WTC11 (cell line): ENCODE results near the gene ZBTB22. TPM values are rescaled to one million over a fixed set of nuclear protein-coding genes. Genes with fewer than 3 reads are reported as not detected.

ENCODE experiments used
- ATAC-seq: fragments of 200-7000 bp; cut with Tn5 transposase; 2 replicates; pipeline ENCODE4 v1.10.0; 2021; ENCODE audit warnings: mild to moderate bottlenecking, moderate library complexity
- CTCF ChIA-PET: fragments of 300-600 bp; sonication (Branson Sonifier 250); formaldehyde crosslinking; loops from one replicate; lab custom pipeline; 2021; ENCODE audit warnings: antibody characterized with exemption; lab: Charles Lee
- POLR2A ChIA-PET: fragments of 350-600 bp; sonication (Branson Sonifier 250); formaldehyde crosslinking; loops from one replicate; lab custom pipeline; 2021; ENCODE audit warnings: antibody characterized with exemption; lab: Charles Lee
- DNase-seq: peaks from one replicate; pipeline ENCODE4 v3.0.0; 2021; ENCODE audit warnings: low spot score
- H3K27ac Mint-ChIP-seq: 2 replicates; pipeline ENCODE4 v1.8.0; 2021; ENCODE audit warnings: mixed read lengths
- H3K27me3 Mint-ChIP-seq: 2 replicates; pipeline ENCODE4 v1.8.0; 2021; ENCODE audit warnings: low read depth, mild to moderate bottlenecking, moderate library complexity, mixed read lengths
- H3K36me3 Mint-ChIP-seq: 2 replicates; pipeline ENCODE4 v1.8.0; 2021; ENCODE audit warnings: mixed read lengths
- H3K4me1 Mint-ChIP-seq: 2 replicates; pipeline ENCODE4 v1.8.0; 2022; ENCODE audit warnings: mixed read lengths
- H3K4me3 Mint-ChIP-seq: 2 replicates; pipeline ENCODE4 v1.8.0; 2021; ENCODE audit warnings: mild to moderate bottlenecking, moderate library complexity, mixed read lengths
- H3K9me3 Mint-ChIP-seq: 2 replicates; pipeline ENCODE4 v1.8.0; 2021; ENCODE audit warnings: mixed read lengths
- CREM ChIP-seq: sonication (generic); formaldehyde crosslinking; IDR thresholded peaks from 2 replicates; pipeline ENCODE4 v1.8.1; 2022; ENCODE audit warnings: mild to moderate bottlenecking, missing genetic modification reagents, moderate library complexity
- ELF4 ChIP-seq: sonication (generic); formaldehyde crosslinking; IDR thresholded peaks from 2 replicates; pipeline ENCODE4 v1.8.1; 2022; ENCODE audit warnings: low read depth, mild to moderate bottlenecking, moderate library complexity, missing genetic modification reagents
- ETV6 ChIP-seq: sonication (generic); formaldehyde crosslinking; IDR thresholded peaks from 2 replicates; pipeline ENCODE4 v1.8.1; 2022; ENCODE audit warnings: mild to moderate bottlenecking, missing genetic modification reagents
- GTF2I ChIP-seq: fragments of 250-450 bp; sonication (Bioruptor Pico); conservative IDR thresholded peaks from 2 replicates; pipeline ENCODE4 v1.4.0; 2021; ENCODE audit warnings: mild to moderate bottlenecking
- HMGA2 ChIP-seq: fragments of 250-450 bp; sonication (Bioruptor Pico); IDR thresholded peaks from 2 replicates; pipeline ENCODE4 v1.4.0; 2021; ENCODE audit warnings: mild to moderate bottlenecking, moderate library complexity
- NFE2L1 ChIP-seq: sonication (generic); formaldehyde crosslinking; IDR thresholded peaks from 2 replicates; pipeline ENCODE4 v1.8.1; 2023; ENCODE audit warnings: missing genetic modification reagents
- RORB ChIP-seq: fragments of 250-450 bp; sonication (Bioruptor Pico); IDR thresholded peaks from 2 replicates; pipeline ENCODE4 v1.9.0; 2021; ENCODE audit warnings: mild to moderate bottlenecking
- SMAD4 ChIP-seq: sonication (generic); formaldehyde crosslinking; IDR thresholded peaks from 2 replicates; pipeline ENCODE4 v1.8.0; 2022; ENCODE audit warnings: mild to moderate bottlenecking, missing genetic modification reagents
- TEAD4 ChIP-seq: sonication (generic); formaldehyde crosslinking; IDR thresholded peaks from 2 replicates; pipeline ENCODE4 v1.8.0; 2022; ENCODE audit warnings: mild to moderate bottlenecking, missing genetic modification reagents
- ZNF219 ChIP-seq: sonication (generic); formaldehyde crosslinking; IDR thresholded peaks from 2 replicates; pipeline ENCODE4 v1.8.0; 2023; ENCODE audit warnings: missing genetic modification reagents, mild to moderate bottlenecking, borderline replicate concordance
- ZNF317 ChIP-seq: sonication (generic); formaldehyde crosslinking; IDR thresholded peaks from 2 replicates; pipeline ENCODE4 v1.8.1; 2023; ENCODE audit warnings: low read depth, mild to moderate bottlenecking, moderate library complexity, missing genetic modification reagents, borderline replicate concordance
- ZNF671 ChIP-seq: fragments of 250-450 bp; sonication (Bioruptor Pico); IDR thresholded peaks from 2 replicates; pipeline ENCODE4 v1.8.0; 2021; ENCODE audit warnings: mild to moderate bottlenecking
- total RNA-seq: library from RNA; stranded (reverse); gene quantifications from 3 replicates; pipeline ENCODE4 v1.2.3, GENCODE V29; 2021
- TF ChIP-seq, protein P1 (sequence below): fragments of 250-450 bp; sonication (Bioruptor Pico); conservative IDR thresholded peaks from 2 replicates; pipeline ENCODE4 v1.9.0; 2021; ENCODE audit warnings: mild to moderate bottlenecking
- TF ChIP-seq, protein P2 (sequence below): sonication (generic); formaldehyde crosslinking; IDR thresholded peaks from 2 replicates; pipeline ENCODE4 v1.8.1; 2022; ENCODE audit warnings: low read depth, missing genetic modification reagents, borderline replicate concordance
- TF ChIP-seq, protein P3 (sequence below): sonication (generic); formaldehyde crosslinking; IDR thresholded peaks from 2 replicates; pipeline ENCODE4 v1.8.0; 2022; ENCODE audit warnings: mild to moderate bottlenecking, missing genetic modification reagents
- TF ChIP-seq, protein P4 (sequence below): sonication (generic); formaldehyde crosslinking; IDR thresholded peaks from 2 replicates; pipeline ENCODE4 v1.8.1; 2023; ENCODE audit warnings: mild to moderate bottlenecking, moderate library complexity, missing genetic modification reagents
- TF ChIP-seq, protein P5 (sequence below): sonication (generic); formaldehyde crosslinking; IDR thresholded peaks from 2 replicates; pipeline ENCODE4 v1.8.0; 2022; ENCODE audit warnings: mild to moderate bottlenecking, missing genetic modification reagents
- TF ChIP-seq, protein P6 (sequence below): fragments of 250-450 bp; sonication (Bioruptor Pico); IDR thresholded peaks from 2 replicates; pipeline ENCODE4 v1.9.0; 2021; ENCODE audit warnings: mild to moderate bottlenecking

Gene ZBTB22
- total RNA-seq, 1 experiment from 2014 or later, result 11.6 TPM

DNA sequence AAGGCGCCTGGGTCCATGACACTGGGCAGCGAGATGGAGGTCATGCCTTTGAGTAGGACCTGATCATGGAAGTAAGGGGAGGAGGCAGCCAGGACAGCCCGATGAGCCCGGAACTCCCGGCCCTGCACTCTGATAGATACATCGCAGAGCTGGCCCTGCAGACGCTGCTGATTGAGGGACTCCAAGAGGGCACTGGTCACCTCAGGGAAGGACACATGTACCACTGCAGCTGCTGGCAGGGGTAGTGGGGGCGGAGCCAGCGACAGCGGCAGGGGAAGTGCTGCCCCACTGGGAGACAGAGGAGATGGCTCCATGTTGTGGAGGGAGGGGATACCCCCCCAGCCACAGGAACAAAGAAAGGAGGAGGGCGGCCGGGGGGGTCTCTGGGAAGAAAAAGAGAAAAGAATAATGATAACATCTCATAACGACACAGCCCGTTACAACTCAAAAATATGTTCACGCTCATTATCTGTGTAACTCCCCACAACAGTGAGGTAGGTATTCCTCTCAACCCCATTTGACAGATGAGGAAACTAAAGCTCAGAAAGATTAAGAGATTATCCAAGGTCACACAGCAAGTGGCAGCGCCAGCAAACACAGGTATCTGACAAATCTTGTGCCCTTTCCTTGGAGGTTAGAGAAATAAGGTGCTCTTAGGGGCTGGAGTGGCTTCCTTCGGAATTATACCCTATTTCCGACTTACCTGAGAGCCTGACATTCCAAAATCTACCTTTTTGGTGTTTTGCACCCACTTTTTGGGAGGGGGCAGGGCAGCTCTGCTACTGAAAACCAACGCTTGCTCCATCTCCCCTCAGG, 733 bp downstream of the ZBTB22 start:
- Mint-ChIP-seq H3K27me3 (no peaks in the 10 kb centered on the region; the same call in 1 of the 2 replicates), H3K27ac (peak overlapping the region; percentile 91), H3K9me3 (no peaks in the 10 kb centered on the region), H3K4me1 (peaks cover 65% of the 10 kb centered on the region), H3K36me3 (peaks cover 21% of the 10 kb centered on the region), H3K4me3 (peak overlapping the region; percentile 71)
- no peak for DNase-seq
- CTCF ChIA-PET, result interaction anchor here (0.9 to 2.5 kb wide), 11 partner anchors 17 to 1168 kb away, joined by 3 to 16 read pairs (median 5); partner anchors contain the start of genes B3GALT4, CUTA, PFDN6 and RPS18
- ATAC-seq, result no peak
- POLR2A ChIA-PET, result interaction anchor here (1.0 to 1.9 kb wide), 3 partner anchors 28 to 133 kb away, joined by 3 to 8 read pairs (median 6); no protein-coding TSS in a partner anchor
- TF ChIP-seq HMGA2, result no peak
- no peak for TF ChIP-seq ZNF671
- no peak for TF ChIP-seq ELF4 (CRISPR knock-in tag)
- TF ChIP-seq NFE2L1 (CRISPR knock-in tag), result no peak
- TF ChIP-seq GTF2I (CRISPR knock-in tag), result no peak
- no peak for TF ChIP-seq ZNF317 (CRISPR knock-in tag)
- TF ChIP-seq ZNF219 (CRISPR knock-in tag), result no peak
- no peak for TF ChIP-seq RORB
- no peak for TF ChIP-seq CREM (CRISPR knock-in tag)
- no peak for TF ChIP-seq TEAD4
- no peak for TF ChIP-seq SMAD4 (CRISPR knock-in tag)
- TF ChIP-seq, protein P1, sequence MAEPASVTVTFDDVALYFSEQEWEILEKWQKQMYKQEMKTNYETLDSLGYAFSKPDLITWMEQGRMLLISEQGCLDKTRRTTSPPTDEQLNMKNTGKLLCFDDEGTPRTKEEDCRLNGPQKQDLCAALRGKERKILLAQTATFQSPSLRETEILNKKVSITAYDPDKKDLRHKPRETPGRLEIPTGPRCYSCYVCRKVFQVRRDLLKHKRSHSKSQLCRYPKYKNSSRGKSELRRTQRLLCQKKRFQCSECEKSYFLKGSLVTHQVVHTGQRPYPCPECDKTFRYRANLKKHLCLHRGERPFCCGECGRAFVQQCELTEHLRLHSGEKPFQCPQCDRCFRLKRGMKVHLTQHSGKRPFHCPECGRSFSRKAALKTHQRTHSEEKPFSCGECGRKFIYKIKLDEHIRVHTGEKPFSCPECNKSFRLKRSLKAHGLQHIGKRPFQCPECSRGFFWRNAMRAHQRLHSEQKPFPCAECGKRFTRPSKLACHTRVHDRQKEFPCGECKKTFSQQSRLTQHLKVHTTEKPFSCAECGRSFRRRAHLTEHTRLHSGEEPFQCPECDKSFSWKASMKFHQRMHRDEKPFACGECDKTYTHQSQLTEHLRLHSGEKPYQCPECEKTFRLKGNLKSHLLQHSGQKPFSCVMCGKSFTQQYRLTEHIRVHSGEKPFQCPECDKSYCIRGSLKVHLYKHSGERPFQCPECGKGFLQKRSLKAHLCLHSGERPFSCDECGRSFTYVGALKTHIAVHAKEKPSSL (CRISPR knock-in tag), result no peak
- TF ChIP-seq, protein P2, sequence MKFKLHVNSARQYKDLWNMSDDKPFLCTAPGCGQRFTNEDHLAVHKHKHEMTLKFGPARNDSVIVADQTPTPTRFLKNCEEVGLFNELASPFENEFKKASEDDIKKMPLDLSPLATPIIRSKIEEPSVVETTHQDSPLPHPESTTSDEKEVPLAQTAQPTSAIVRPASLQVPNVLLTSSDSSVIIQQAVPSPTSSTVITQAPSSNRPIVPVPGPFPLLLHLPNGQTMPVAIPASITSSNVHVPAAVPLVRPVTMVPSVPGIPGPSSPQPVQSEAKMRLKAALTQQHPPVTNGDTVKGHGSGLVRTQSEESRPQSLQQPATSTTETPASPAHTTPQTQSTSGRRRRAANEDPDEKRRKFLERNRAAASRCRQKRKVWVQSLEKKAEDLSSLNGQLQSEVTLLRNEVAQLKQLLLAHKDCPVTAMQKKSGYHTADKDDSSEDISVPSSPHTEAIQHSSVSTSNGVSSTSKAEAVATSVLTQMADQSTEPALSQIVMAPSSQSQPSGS (CRISPR knock-in tag), result no peak
- TF ChIP-seq, protein P3, sequence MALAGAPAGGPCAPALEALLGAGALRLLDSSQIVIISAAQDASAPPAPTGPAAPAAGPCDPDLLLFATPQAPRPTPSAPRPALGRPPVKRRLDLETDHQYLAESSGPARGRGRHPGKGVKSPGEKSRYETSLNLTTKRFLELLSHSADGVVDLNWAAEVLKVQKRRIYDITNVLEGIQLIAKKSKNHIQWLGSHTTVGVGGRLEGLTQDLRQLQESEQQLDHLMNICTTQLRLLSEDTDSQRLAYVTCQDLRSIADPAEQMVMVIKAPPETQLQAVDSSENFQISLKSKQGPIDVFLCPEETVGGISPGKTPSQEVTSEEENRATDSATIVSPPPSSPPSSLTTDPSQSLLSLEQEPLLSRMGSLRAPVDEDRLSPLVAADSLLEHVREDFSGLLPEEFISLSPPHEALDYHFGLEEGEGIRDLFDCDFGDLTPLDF (CRISPR knock-in tag), result no peak

DNA sequence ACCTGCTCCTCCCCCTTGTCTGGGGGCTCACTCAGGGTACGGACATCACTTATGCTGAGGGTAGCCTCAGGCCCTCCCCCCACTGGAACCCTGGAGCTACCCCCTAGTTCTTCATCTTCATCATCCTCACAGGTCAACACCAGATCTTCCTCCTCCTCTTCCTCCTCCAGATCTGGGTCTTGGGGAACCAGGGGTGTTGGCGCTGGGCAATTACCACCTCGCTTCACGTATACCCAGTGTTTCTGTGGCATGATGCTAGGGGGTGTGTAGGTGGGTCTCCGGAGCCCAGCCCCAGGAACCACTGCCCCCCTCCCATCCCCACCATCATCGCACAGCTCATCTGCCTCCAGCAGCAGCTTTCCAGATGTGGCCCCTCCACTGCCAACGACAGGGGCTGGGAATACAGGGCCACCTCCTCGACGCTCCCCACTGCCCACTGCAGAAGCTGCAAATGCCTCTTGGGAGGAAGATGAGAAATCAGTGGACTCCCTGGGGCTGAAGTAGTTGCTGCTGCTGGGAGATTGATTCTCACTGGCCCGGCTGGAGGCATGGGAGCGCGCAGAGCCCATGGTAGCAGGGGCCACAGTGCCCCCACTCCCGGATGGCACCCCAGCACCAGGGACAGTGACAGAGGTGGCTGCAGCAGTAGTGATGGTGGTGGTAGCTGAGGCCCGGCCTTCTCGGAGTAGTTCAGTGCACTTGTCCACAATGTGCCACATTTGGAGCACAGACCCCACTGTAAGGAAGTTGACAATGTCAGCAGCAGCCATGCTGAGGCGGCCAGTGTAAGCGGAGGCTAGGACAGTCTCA, 1.5 kb downstream of the ZBTB22 start:
- Mint-ChIP-seq H3K27ac (peak overlapping the region; percentile 63), H3K36me3 (peaks cover 21% of the 10 kb centered on the region), H3K27me3 (no peaks in the 10 kb centered on the region; the same call in 1 of the 2 replicates), H3K4me3 (peak overlapping the region; percentile 93), H3K4me1 (peaks cover 61% of the 10 kb centered on the region), H3K9me3 (no peaks in the 10 kb centered on the region)
- ATAC-seq, result no peak
- CTCF ChIA-PET, result no interaction called here
- TF ChIP-seq, protein P4, sequence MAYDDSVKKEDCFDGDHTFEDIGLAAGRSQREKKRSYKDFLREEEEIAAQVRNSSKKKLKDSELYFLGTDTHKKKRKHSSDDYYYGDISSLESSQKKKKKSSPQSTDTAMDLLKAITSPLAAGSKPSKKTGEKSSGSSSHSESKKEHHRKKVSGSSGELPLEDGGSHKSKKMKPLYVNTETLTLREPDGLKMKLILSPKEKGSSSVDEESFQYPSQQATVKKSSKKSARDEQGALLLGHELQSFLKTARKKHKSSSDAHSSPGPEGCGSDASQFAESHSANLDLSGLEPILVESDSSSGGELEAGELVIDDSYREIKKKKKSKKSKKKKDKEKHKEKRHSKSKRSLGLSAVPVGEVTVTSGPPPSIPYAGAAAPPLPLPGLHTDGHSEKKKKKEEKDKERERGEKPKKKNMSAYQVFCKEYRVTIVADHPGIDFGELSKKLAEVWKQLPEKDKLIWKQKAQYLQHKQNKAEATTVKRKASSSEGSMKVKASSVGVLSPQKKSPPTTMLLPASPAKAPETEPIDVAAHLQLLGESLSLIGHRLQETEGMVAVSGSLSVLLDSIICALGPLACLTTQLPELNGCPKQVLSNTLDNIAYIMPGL, result no peak
- TF ChIP-seq, protein P5, sequence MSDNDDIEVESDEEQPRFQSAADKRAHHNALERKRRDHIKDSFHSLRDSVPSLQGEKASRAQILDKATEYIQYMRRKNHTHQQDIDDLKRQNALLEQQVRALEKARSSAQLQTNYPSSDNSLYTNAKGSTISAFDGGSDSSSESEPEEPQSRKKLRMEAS, result no peak
- TF ChIP-seq ETV6 (CRISPR knock-in tag), result no peak
- TF ChIP-seq, protein P6, sequence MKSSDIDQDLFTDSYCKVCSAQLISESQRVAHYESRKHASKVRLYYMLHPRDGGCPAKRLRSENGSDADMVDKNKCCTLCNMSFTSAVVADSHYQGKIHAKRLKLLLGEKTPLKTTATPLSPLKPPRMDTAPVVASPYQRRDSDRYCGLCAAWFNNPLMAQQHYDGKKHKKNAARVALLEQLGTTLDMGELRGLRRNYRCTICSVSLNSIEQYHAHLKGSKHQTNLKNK, result no peak
- TF ChIP-seq, protein P3 (CRISPR knock-in tag), result no peak
- POLR2A ChIA-PET, result no interaction called here
- DNase-seq, result no peak
